ENCODE data around the gene TOGARAM1.

Gene TOGARAM1, protein sequence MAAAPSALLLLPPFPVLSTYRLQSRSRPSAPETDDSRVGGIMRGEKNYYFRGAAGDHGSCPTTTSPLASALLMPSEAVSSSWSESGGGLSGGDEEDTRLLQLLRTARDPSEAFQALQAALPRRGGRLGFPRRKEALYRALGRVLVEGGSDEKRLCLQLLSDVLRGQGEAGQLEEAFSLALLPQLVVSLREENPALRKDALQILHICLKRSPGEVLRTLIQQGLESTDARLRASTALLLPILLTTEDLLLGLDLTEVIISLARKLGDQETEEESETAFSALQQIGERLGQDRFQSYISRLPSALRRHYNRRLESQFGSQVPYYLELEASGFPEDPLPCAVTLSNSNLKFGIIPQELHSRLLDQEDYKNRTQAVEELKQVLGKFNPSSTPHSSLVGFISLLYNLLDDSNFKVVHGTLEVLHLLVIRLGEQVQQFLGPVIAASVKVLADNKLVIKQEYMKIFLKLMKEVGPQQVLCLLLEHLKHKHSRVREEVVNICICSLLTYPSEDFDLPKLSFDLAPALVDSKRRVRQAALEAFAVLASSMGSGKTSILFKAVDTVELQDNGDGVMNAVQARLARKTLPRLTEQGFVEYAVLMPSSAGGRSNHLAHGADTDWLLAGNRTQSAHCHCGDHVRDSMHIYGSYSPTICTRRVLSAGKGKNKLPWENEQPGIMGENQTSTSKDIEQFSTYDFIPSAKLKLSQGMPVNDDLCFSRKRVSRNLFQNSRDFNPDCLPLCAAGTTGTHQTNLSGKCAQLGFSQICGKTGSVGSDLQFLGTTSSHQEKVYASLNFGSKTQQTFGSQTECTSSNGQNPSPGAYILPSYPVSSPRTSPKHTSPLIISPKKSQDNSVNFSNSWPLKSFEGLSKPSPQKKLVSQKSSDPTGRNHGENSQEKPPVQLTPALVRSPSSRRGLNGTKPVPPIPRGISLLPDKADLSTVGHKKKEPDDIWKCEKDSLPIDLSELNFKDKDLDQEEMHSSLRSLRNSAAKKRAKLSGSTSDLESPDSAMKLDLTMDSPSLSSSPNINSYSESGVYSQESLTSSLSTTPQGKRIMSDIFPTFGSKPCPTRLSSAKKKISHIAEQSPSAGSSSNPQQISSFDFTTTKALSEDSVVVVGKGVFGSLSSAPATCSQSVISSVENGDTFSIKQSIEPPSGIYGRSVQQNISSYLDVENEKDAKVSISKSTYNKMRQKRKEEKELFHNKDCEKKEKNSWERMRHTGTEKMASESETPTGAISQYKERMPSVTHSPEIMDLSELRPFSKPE (N-terminal part only)

DNA sequence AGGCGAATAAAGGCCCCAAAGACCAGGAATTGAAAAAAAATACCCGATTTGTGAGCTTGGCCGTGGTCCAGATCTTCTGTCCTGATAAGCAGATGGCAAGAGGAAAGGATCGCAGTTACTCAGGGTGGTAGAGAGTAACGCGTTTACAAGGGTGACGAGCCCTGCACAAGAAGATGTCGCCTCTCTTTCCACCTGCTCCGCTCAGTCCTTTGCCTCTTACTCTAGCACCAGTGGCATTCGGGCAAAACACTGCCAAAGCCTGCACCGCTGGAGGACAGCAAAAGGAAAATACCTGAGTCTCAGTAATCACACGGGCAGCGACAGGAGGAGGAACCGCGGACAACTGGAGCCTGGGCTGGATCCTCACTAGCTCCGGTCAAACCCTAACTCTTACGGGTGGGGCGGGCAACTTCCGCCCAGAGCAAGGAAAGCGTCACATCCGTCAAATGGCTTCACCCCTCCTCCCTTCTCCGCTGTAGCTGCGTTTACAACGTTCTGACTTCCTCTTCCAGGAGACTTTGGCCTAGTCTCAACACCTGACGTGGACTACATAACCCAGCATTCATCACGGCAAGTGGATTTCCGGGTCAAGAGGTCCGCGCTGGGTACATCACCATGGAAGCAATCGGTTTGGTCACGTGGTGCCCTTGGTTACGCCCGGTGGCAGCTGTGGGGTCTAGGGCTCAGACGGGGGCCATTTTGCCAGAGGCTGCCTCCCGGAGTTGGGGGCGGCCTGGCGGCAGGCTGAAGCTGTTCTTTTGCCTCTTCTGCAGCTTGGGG, at the start of gene TOGARAM1, which contains the start of gene KLHL28:
TOGARAM1 (plus strand) TSS at position 637 of the 780 bp plus-strand sequence. CDS start 232 bp downstream, outside the sequence.
KLHL28 (minus strand) TSS at position 394 of the 780 bp plus-strand sequence. CDS start 16,019 bp downstream, outside the sequence.
- DNase-seq (ENCODE audit: low read depth), result peak; percentile 100

DNA sequence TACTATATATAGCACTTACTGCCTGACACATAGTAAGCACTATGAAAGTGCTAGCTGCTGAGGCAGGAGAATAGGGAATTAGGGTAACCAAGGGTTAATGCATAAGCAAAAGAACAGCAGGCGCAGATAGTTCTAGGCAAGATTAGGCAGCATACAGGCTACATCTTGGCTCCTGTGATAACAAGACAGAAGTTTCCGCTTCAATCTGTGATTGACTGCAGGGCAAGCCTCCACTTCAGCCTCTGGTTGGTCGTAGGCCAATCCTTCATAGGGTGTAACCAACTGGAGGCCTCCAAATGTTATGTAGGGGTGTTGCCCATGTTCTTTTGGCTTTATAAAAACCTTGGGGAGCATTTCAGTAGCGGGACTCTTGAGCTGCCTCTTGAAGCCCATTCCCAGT, 47.1 kb upstream of the TOGARAM1 start:
- DNase-seq (ENCODE audit: low read depth), result no peak

DNA sequence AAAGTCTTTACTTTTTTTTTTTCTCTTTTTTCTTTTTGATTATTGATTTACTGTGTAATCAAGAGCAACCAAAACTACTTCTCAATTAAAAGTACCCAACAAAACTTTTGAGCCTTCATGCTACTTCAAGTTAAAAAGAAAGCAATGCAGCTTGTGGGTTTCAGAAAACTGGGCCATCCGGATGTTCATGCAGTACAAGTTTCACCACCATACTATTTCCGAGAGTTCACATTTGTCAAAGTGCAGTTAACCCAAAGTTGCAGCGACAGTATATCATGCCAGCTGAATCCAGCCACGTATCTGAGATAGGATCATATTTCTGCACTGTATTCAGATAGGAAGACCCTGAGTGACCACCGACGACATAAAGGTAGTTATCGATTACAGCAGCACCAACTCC, 33.2 kb upstream of the TOGARAM1 start:
- DNase-seq (ENCODE audit: low read depth), result no peak

DNA sequence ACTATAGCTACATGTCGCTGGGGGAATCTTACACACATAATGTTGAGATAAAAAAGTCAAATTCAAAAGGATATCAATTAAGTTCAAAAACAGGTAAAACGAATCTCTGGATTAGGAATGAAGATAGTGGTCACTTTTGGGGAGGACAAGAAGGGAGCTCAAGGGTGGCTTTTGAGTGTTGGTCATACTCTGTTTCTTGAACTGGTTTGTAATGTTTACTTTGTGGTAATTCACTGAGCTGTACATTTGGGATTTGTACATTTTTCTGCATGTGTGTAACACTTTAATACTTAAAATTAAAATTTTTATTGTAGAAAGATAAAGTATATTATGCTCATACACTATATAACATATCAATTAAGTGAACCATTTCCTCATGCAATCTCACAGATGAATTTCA, 26.8 kb upstream of the TOGARAM1 start:
- no peak for DNase-seq (ENCODE audit: low read depth)

DNA sequence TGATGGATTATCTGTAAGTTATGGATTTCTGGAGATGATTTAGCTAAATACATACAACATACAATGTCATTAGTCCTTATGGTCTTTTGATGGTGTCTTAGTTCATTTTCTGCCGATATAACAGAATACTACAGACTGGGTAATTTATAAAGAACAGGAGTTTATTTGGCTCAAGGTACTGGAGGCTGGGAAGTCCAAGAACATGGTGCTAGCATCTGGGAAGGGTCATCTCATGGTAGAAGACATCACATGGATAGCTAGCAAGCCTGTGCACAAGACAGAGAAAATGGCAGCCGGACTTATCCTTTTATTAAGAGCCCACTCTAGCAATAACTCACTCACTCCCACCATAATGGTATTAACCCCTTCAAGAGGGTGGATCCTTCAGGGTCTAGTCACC, 24.4 kb upstream of the TOGARAM1 start:
- DNase-seq (ENCODE audit: low read depth), result no peak

DNA sequence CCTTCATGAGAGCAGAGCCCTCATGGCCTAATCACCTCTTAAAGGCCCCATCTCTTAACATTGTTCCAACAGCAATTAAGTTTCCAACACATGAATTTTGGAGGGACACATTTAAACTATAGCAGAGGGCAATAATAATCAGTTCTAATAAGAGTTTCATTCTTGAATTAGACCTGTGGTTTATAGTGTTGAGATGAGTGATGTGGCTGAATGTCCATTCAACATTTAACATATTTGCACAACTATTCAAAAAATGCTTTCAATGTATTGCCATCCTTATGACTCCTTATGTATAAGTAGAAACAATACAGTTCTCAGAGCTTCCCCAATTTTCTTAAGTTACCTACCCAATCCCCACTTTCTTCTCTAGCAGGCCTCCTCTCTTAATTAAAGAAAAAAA, 21.8 kb upstream of the TOGARAM1 start:
- DNase-seq (ENCODE audit: low read depth), result no peak

DNA sequence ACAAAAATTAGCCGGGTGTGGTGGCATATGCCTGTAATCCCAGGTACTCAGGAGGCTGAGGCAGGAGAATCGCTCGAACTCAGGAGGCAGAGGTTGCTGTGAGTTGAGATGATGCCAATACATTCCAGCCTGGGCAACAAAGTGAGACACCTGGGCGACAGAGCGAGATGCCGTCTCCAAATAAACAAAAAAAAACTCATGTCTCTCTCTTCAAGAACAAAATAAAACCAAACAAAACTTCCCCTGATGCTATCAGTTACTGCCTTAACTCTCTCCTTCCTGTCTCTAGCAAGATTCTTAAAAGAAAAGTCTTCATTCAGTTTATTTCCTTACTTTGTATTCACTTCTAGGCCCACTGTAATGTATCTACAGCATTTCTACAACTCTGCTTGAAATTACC, 21.0 kb upstream of the TOGARAM1 start:
- DNase-seq (ENCODE audit: low read depth), result no peak

DNA sequence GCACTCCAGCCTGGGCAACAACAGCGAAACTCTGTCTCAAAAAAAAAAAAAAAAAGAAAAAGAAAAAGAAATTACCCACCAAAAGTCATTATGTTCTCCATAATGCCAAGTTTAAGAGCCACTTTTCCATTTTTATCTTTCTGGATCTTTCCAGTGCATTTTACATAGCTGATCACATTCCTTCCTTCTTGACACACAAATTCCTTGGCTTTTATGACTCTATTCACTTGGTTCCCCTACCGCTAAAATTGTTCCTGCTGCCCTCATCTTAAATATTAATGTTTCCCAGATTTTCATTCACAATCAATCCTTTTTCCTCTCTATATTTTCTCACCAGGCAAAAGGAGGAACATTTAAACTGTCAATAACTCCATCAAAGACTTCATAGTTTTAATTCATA, 20.4 kb upstream of the TOGARAM1 start:
- DNase-seq (ENCODE audit: low read depth), result no peak

DNA sequence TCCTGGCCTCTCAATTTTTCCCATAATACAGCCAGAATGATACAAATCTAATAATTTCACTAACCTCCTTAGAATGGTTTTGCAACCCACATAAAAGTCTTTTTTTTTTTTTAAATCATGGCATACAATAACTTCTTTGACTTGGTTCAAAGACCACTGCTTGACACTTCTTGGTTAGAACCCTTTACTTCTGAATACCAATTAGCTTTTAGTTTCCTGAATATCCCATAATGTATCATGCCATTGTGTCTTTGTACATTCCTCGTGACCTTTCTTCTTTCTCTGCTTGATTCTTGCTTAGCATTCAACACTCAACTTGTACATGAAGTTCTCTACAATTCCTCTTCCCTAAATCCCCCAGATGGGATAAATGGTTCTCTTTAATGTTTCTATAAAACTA, 19.6 kb upstream of the TOGARAM1 start:
- DNase-seq (ENCODE audit: low read depth), result no peak

DNA sequence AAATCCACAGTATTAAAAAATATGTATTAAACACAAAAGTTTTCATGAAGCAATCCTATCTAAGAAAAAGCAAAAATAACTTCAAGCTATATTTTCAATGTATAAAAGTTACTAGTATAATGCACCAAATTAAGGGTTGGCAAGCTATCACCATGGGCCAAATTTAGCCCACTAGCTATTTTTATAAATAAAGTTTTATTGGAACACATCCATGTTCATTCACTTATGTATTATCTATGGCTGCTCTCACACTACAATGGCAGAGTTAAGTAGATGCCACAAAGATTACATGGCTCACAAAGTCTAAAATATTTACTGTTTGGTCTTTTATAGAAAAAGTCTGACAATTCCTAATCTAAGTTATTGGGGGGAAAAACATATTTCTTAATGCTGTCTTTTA, 17.9 kb upstream of the TOGARAM1 start:
- DNase-seq (ENCODE audit: low read depth), result no peak

DNA sequence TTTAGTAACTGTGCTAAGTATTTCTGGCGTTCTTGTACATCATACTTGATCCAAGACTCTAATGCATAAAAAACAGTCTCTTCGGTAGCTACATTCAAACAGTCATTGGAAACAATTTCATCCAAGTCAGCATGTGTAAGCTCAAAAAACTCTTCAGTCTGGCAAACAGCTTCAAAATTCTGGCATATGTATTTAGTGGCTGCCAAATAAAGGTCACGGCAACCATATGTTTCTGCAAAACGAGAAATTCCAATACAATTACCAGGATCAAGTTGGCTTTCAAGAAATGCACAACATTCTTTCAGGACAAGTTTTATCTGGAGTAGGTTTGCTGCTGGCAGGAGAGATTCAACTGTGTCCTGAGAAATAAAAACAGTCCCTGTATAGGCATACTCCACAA, 16.7 kb upstream of the TOGARAM1 start:
- peak; percentile 90 for DNase-seq (ENCODE audit: low read depth)

DNA sequence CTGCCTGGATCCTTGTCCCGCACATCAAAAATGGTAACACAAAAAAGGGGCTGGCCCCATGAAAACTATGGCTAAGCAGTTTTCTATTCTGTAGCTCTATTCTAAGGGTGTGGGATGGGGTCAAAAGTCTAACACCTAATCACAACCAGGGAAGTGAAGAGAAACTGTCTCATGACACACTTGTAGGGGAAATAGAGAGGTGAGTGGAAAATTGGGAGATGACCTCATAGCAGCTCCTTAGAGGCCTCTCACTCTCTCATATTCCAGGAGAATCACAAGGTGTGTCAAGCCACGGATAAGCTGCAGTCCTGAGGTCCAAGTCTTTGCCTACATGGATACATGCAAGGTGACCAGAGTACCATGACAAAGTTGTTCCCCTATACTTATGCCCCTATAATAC, 10.9 kb upstream of the TOGARAM1 start:
- no peak for DNase-seq (ENCODE audit: low read depth)

DNA sequence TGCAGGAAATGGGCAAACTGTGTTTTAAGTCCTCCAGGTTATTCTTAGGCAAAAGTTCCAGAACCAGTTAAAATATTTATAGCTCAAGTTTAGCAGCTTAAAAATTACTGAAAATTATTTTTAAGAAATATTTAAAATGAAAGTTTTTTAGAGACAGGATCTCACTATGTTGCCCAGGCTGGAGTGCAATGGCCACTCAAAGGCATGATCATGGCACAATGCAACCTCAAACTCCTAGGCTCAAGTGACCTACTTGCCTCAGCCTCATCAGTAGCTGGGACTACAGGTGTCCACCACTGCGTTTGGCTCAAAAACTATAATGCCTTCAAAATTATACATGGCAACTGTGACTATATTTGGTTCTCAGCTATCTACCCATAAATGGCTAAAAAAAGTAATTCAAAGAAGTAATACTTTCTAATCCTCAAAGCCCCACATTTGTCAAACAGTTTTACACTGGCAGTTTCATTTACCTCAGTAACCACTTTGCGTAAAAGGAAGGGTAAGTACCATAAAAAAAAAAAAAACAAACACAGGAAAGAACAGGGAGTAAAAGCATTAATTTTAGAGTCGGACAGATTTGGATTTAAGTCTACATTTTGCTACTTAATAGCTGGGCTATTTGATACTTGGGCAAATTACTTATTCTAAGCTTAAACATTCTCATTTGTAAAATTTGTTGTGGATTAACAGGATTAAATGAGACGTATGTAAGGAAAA, 9.4 kb upstream of the TOGARAM1 start:
- no peak for DNase-seq (ENCODE audit: low read depth)

DNA sequence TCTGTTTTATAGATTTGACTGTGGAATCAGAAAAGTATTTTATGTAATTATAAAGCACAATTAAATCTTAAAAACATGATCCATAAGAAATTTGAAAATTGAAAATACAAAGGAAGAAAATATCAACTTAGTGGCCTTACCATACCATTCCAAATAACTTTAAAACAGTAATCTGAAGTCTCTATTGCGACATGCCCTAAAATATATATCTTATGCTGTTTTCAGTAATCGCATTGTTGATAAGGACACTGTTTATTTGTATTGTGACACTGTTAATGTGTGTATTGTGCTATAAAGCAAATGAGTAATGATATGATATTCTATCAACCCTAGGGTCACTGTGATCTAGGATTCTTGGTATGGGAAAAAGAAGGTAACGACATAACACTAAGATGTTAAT, 7.2 kb upstream of the TOGARAM1 start:
- DNase-seq (ENCODE audit: low read depth), result no peak

DNA sequence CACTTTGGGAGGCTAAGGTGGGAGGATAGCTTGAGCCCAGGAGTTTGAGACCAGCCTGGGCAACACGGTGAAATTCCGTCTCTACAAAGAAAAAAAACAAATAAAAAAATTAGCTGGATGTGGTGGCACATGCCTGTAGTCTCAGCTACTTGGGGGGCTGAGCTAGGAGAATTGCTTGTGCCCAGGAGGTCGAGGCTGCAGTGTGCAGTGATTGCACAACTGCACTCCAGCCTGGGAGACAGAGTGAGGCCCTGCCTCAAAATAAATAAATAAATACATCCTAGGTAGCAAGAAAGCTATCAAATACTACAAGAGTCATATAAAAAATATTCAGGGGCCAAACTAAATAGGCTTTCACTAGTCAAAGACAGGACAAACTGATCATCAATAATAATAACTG, 6.5 kb upstream of the TOGARAM1 start:
- DNase-seq (ENCODE audit: low read depth), result no peak

DNA sequence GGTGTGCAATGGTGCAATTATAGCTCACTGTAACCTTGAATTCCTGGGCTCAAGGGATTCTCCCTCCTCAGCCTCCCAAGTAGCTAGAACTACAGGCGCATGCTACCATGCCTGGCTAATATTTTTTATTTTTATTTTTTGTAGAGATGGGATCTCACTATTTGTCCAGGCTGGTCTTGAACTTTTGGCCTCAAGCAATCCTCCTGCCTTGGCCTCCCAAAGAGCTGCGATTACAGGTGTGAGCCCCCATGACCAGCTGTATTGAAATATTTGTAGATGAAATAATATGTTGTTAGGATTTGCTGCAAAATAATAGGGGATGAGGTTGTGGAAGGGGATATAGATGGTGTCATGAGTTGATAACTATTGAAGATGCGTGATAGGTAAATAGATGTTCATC, 5.1 kb upstream of the TOGARAM1 start:
- DNase-seq (ENCODE audit: low read depth), result no peak

DNA sequence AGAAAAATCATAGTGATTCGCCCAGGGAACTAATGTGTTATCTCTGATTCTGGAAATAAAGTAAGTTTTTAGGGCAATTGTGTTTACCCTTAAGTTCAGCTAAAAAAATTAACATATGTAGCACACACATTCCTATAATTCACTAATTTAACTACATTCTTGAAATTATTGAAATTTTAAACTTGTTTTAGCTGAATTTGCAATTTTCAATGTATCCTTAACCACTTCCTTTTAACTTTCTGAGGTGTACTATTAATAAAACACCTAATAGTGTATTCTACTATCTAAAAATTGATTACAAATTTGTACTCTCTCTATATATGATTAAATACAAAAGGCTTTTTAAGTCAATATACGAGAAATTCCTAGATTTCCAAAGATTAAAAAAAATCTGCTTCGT, 2.5 kb upstream of the TOGARAM1 start:
- DNase-seq (ENCODE audit: low read depth), result no peak

DNA sequence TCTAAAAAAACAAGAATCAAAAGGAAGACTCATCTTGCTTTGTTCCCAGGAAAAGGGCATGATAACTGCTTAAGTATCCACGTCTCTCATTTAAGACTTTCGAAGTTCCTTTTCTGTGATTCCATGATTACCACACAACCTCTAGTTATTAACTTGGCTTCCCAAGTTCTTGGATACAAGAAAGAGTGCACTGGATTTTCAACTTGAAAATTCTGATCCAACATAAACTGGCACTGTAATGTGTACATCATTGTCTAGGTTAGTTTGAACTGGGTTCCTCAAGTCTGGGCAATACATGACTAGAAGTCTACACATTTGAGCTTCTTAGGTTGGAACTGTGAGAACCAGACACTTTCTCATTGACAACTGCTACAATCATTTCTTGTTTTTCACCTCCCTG, 1.8 kb upstream of the TOGARAM1 start:
- DNase-seq (ENCODE audit: low read depth), result no peak

DNA sequence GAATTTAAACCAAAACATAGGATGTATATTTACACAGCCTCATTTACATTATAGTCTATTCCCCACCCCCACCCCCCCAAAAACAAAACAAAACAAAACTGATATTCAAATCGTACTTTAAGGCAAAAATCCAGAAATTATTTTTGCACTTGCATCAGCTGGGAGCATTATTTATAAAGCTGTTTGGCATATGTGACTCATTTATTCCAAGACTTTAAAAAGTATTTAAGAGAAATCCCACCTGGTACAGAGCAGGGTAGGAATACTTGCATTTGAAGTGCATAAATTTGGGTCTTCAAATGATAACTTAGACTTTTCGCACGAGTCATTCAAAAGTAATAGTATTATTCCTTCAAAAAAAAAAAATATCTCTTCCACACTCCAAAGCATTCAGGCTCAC, 1.3 kb upstream of the TOGARAM1 start:
- no peak for DNase-seq (ENCODE audit: low read depth)

DNA sequence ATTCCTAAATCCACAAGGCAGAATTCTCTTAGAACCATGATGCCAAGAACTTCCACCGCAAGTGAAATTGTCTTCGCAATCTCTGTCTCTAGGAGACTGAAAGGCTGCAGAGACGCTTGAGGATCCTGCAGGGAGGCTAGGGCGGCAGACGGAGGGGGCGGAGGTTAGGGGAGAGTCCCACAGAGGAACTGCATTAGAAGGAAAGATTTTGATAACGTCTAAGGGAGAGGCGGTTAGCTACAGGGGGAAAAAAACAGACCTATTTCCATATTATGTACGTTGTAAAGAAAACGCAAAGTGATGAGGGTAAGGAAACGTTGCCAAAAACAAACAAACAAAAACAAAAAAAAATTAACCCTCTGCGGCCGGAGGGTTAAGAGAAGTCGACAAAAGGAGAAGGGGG, 838 bp upstream of the TOGARAM1 start:
- DNase-seq (ENCODE audit: low read depth), result no peak
